ENCODE results near the gene SYNE1.

The SYNE1 gene

DNA sequence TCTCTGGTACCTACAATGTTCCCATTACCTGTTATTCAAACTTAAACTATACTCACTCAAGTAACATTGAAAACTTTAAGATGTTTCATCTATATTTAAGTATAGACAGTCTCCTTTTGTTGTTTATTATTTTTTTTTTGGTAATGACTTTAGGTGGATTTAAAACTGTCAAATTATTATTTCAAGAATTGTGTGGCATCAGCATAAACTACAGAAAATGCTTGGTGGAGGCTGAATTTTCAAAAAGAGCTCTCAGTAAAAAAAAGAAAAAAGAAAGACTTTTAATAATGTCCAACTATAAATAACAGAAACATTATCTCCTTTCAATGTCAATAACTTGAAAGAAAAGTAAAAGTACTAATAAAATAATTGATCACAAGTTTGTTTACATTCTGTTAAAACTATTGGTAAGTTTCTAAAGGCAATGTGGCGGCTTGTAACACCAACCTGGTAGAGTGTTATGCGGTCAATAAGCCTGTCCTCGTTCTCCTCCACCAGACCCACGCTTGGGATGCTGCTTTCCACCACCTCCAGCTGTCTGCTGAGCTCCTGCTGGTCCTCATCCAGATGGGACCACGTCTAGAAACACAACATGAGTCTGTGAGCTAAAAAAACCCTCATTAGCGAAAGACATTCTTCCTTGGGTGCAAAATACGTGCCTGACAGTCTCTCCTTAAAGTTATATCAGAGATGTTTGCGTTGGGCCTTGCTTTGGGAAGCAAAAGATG lies 400.6 kb downstream of the SYNE1 start:
- no peak overlapping the region for H3K27ac ChIP-seq
- TF ChIP-seq, protein P1, sequence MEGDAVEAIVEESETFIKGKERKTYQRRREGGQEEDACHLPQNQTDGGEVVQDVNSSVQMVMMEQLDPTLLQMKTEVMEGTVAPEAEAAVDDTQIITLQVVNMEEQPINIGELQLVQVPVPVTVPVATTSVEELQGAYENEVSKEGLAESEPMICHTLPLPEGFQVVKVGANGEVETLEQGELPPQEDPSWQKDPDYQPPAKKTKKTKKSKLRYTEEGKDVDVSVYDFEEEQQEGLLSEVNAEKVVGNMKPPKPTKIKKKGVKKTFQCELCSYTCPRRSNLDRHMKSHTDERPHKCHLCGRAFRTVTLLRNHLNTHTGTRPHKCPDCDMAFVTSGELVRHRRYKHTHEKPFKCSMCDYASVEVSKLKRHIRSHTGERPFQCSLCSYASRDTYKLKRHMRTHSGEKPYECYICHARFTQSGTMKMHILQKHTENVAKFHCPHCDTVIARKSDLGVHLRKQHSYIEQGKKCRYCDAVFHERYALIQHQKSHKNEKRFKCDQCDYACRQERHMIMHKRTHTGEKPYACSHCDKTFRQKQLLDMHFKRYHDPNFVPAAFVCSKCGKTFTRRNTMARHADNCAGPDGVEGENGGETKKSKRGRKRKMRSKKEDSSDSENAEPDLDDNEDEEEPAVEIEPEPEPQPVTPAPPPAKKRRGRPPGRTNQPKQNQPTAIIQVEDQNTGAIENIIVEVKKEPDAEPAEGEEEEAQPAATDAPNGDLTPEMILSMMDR (conservative IDR thresholded peaks at IDR 0.05): no peak
- TF ChIP-seq ZFX (IDR thresholded peaks at IDR 0.05): no peak

DNA sequence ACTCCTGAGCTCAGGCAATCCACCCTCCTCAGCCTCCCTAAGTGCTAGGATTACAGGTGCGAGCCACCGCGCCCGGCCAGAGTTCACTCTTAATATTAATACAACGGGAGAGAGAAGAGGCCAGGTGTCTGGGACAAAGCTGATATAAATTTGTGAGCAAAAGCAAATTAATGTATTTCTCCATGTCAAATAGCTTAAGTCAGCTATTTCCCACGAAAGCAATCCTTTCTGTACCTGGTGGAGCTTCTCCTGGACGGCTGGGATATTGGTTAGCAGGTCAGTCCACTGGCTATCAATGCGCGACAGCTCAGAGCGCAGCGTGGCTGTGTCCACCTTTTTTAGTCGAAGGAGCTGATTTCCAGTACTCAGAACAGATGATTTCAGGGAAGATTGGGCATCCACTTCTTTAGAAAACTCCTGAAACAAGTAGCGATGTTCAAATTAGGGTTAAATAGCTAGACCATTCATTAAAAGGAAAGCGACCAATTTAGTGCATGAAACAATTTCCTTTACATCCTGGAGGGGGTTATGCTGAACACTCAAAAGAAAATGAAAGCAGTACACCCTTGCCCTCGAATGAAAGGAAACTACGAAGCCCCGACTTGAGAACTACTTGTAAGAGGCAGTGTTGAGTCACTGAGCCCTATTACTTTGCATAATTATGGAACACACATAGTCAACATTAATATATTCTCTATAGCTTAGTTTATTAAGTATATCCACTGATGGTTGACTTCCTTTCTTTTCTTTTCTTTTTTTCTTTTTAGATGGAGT lies 403.4 kb downstream of the SYNE1 start:
- no peak overlapping the region for H3K27ac ChIP-seq
- no peak for TF ChIP-seq ZFX (IDR thresholded peaks at IDR 0.05)
- TF ChIP-seq, protein P1 (conservative IDR thresholded peaks at IDR 0.05): no peak

DNA sequence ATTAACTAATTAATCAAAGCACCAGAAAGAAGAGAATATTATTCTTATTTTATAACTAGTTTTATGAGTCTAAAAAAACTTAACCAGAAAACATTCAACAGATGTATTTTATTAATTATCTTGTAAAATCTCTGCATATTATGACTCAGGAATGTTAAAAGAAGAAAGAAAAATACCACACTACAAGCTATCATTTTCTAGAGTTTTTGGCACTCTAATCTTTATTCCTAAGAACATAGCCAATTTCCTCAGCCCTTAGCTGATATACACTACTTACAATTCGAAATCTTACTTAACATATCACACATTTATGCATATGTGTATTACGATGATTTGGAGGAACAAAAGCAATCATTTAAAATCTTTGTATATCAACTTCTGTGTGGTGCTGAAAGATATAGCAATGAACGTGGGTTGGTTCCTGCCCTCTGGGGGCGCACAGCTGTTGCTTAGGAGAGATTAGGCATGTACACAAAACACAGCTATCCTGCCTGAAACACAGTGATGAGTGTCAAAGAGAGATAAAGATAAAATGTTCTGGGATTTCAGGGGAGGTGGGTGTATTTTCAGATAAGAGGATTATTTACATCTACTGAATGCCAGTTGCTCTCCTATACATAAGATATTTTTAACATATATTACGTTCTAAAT lies 404.5 kb downstream of the SYNE1 start:
- H3K27ac ChIP-seq: no peak overlapping the region
- TF ChIP-seq, protein P1 (conservative IDR thresholded peaks at IDR 0.05): no peak
- TF ChIP-seq ZFX (IDR thresholded peaks at IDR 0.05): no peak

- no peak overlapping the region for H3K27ac ChIP-seq
- no peak for TF ChIP-seq ZFX (IDR thresholded peaks at IDR 0.05)
- TF ChIP-seq, protein P1 (conservative IDR thresholded peaks at IDR 0.05): no peak
Measured at GRCh38 chr6:152229330-152229729, 407.8 kb downstream of the SYNE1 start.

DNA sequence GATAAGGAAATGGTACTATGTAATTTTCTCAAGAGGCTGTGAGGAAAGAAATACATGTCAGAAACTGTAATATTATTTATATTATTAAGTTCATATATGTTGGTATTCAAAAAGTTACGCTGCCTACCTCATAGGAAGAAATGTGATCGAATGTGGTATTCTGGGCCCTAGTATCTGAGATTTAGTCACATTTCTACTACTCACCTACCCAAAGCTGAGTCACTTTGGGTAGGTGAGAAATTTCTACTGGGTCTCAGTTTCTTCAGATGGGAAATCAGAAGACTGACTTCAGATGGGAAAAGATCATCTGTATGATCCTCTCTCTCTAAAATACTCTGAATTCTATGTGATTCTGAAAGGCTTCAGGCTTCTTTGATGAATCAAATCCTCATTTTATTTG lies 411.0 kb downstream of the SYNE1 start:
- no peak for TF ChIP-seq ZFX (IDR thresholded peaks at IDR 0.05)
- TF ChIP-seq, protein P1 (conservative IDR thresholded peaks at IDR 0.05): no peak
- no peak overlapping the region for H3K27ac ChIP-seq

GRCh38 chr6:152225241-152225934 lies 411.8 kb downstream of the SYNE1 start:
- no peak overlapping the region for H3K27ac ChIP-seq
- TF ChIP-seq ZFX (IDR thresholded peaks at IDR 0.05): no peak
- TF ChIP-seq, protein P1 (conservative IDR thresholded peaks at IDR 0.05): no peak

Measured in C4-2B (cell line).